GM19328 (cell line): ENCODE results near the gene MIP.
"Not testable (repeated sequence)": the region's sequence is repeated elsewhere in the genome, so short reads cannot be mapped to it uniquely, and the experiment has no call there.

Experiments
- ATAC-seq: cut with Tn5 transposase; IDR thresholded peaks from one replicate; pipeline ENCODE4 v1.9.1; 2021; ENCODE audit warnings: mild to moderate bottlenecking, moderate library complexity; ENCODE audit not compliant: unreplicated experiment

Gene MIP

GRCh38 chr12:56411781-56412639, 42.4 kb downstream of the MIP start:
- ATAC-seq = no peak

GRCh38 chr12:56410768-56411167, 43.7 kb downstream of the MIP start:
- no peak for ATAC-seq

GRCh38 chr12:56408799-56409417, 45.5 kb downstream of the MIP start:
- ATAC-seq = no peak

- not testable (repeated sequence) for ATAC-seq
Measured at GRCh38 chr12:56404227-56404626, 50.2 kb downstream of the MIP start.

- not testable (repeated sequence) for ATAC-seq
Measured at GRCh38 chr12:56401612-56402011, 52.8 kb downstream of the MIP start.

GRCh38 chr12:56401125-56401524, 53.3 kb downstream of the MIP start:
- ATAC-seq = not testable (repeated sequence)
